GM18870 (cell line): ENCODE data around the gene ADGRG3.

Source experiments
- ATAC-seq: cut with Tn5 transposase; IDR thresholded peaks from one replicate; pipeline ENCODE4 v1.9.1; 2021; ENCODE audit warnings: moderate library complexity; ENCODE audit not compliant: unreplicated experiment

ADGRG3 gene

DNA sequence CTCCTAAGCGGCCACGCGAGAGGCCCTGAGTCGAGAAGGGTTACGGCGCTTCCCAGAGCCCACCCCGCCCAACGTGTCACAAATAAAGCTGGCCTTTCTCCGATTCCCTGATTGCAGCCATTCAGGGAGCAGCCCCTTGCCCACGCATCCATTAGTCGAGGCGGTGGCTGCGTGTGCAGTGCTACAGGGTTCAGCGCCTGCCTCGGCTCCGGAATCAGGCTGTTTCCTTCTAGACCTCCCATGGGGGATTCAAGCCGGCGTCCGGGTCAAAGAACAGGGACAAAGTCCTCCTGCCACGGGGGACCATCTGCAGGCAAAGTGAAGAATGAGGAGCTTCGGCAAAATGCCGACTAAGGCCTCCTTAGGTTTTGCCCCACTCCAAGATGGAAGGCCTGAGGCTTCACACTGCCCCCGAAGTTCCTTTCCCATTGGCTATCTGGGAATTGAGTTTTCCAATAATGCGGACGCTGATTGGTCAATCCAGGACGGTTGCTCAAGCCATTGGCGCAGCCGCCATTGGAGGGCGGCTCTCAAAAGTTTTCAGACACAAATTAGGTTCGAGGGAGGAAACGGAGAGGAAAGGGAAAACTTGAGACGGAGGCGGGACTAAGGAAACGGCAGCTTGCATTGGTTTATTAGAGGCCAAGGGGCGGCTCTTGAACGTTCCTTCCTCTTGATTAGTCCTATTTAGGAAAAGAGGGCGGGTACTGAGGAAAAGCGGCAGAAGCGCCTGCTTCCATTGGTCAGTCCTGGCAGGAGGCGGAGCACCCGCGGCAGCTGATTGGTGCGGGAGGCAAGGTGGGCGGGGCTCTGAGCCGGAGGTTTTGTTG lies 67.0 kb downstream of the ADGRG3 start:
- ATAC-seq, result peak; percentile 92

DNA sequence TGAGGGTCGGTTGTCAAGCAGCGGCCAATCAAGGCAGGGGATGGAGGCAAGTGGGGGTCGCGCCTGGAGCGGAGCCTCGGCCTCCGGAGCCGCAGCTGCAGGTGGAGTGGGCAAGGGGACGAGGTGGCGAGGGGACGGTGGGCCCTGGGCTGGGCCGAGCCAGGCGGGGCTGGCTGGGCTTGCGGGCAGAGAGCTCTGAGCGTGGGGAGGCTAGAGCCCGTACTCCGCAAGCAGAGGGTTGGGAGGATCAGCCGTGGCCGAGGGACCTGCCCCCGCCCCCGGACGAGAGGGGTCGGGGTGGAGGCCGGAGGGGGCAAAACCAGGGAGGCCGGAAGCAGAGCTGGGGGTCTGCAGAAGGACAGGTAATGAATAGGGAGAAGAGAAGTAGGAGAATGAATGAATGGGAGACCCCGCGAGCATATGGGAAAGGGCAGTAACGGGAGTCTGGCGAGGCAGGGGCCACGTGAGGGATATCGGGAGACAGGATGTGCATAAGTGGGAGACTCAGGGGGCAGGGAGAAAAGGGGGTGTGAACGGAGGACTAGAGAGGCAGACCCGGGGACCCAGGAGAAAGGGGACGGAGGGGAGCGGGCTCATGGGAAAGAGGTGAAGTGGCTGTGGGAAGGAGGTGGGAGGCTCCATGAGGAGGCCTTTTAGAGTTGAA lies 67.8 kb downstream of the ADGRG3 start, which contains the start of gene KATNB1:
TSS of gene KATNB1 (plus strand) at position 16 of the 664 bp plus-strand sequence. CDS start 1,474 bp downstream, outside the sequence.
- peak; percentile 5 for ATAC-seq

DNA sequence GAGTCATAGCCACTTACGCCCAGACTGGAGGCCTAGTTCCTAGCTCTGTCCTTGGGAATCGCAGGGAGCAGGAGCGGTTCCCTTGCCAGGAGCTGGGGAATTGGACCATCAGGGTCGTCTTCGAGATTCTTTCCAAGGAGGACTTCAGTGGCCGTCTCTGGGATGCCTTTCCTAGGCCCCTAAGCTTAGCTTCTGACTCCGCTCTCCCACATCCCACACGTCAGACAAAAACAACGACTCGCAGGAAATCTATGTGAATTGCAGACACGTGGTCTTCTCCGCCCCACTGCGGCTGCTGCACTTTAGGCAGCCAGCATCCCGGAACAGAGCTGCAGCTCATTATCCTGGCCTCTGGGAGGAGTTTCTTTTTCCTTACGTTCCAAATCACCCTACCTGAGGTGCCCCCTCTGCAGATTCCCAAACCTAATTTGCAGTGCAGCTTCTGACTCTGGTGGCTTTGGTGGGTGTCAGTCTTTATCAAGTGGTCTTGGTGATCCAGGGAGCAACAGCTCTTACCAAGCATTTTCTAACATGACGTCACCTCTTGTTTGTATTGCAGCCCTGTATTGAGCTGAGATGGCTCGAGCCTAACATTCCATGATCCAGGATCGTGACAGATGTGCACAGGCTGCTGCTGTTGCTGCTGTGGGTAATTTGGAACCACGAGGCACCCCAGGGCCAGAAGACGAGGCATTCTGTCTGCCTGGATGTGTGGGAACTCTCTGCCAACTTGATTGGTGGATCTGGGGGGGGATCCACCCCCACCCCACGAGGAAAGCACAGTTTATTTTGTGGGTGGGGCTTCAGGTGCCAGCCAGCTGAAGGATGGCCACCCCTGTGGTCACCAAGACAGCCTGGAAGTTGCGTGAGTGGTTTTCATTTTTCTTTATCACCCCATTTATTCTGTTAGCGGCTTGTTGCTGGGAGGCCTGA lies 68.6 kb downstream of the ADGRG3 start:
- no peak for ATAC-seq

DNA sequence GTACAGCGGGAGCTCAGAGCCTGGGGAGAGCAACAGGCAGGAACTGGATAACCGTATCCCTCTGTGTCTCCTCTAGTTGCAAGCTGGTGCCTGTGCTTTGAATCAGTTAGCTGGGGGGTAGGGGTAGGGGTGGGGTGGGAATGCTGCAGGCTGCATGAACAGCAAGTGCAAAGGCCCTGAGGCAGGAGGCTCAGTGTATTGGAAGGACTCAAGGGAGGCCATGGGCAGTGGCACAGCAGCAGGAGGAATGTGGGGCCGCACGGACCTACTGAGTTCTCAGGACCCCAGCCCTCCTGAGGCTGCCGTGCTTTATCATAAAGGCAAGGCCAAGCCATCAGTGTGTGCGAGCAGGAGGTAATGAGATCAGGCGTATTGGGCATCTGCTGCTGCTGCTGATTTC lies 70.7 kb downstream of the ADGRG3 start:
- ATAC-seq, result no peak
